CD4-positive, alpha-beta T cell treated with Interleukin-6 for 4 hours (primary cell): ENCODE results near the gene XIST.
"Not testable (repeated sequence)": the region's sequence is repeated elsewhere in the genome, so short reads cannot be mapped to it uniquely, and the experiment has no call there.

ENCODE experiments used
- DNase-seq: peaks from one replicate; pipeline ENCODE4 v3.0.0-alpha.2; 2020; ENCODE audit warnings: mixed read lengths

Gene XIST

DNA sequence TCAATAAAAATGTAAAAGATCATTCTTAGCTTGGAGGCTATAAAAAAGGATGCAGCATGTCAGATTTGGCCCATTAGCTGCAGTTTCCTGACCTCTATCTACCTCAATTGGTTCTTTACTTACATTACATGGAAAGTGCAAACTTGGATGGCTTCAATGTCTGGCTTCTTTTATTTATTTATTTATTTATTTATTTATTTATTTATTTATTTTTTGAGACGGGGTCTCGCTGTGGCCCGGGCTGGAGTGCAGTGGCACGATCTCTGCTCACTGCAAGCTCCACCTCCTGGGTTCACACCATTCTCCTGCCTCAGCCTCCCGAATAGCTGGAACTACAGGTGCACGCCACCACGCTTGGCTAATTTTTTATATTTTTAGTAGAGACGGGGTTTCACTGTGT lies 60.0 kb downstream of the XIST start:
- not testable (repeated sequence) for DNase-seq

- no peak for DNase-seq
These were observed 67.0 kb downstream of the XIST start for GRCh38 chrX:73785493-73785892.
